NCI-H526 (cell line): ENCODE data around the gene LIN9.
A peak's percentile ranks its signal among the peaks of the same experiment; 100 is the strongest.
"Not testable (repeated sequence)": the region's sequence is repeated elsewhere in the genome, so short reads cannot be mapped to it uniquely, and the experiment has no call there.

ENCODE experiments used
- DNase-seq, 2 experiments: peaks; one replicate each; lab custom pipeline; 2025; lab: John Stamatoyannopoulos, UW

The LIN9 gene

DNA sequence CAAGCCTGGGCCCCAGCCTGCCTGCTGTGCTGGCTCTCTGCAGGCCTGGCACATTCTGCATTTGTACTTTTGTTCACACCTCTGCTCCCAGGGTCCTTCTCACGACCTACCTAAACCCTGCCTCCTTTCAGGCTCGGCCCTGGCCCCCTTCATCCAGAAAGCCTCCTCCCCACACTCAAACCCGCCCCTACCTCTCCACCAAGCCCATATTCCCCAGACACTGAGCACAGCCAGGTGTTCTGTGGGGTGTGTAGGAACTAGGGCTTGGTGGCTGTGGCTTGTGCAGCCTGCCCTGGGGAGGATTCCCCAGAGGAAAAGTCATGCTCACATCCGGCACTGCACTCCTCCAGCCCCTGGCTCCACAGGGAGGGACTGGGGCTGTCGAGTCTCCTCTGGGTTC is 93.7 kb downstream of the LIN9 start:
- DNase-seq = peak in 1 of 2 experiments; percentile 3

DNA sequence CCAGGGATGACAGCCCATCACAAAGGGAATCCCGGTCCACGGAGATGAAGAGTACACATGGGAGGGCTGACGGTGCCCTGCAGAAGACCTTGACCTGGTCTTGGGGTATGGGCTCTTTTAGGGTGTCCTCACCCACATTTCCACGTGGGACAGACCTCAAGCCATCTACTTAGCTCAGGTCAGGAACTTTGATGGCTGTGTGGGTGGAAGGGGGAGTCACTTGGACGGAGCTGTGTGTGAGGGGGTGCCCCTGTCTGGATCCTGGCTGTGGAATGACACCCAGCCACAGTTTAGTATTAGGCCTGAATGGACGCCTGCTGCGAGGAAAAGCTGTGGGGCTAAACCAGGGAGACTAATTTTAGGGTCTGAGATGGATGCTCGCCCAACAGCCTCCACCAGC is 96.4 kb downstream of the LIN9 start:
- DNase-seq = no peak

DNA sequence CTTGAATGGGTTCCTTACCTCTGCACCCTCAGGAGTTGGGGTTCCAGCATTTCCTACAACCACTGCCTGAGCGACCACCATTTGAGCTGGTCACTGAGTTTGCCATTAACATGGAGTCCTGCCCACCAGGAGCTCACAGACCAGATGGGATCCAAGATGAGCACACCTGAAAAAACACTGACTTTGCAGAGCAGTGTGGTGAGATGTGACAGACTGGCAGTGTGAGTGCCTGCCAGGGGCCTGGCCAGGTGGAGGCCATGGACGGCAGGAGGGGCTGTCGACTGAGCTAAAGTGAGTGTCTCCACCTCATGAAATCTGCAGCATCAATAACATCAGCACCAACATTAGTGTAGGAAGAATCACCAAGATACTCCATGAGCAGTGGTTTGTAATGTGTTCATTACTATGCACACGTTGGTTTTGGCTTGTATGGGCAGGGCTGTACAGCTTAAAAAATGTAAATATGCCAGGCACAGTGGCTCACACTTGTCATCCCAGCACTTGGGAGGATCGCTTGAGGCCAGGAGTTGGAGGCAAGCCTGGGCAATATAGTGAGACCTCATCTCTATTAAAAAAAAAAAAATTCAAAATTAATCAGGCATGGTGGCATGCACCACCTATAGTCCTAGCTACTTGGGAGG is 97.7 kb downstream of the LIN9 start:
- DNase-seq = no peak

DNA sequence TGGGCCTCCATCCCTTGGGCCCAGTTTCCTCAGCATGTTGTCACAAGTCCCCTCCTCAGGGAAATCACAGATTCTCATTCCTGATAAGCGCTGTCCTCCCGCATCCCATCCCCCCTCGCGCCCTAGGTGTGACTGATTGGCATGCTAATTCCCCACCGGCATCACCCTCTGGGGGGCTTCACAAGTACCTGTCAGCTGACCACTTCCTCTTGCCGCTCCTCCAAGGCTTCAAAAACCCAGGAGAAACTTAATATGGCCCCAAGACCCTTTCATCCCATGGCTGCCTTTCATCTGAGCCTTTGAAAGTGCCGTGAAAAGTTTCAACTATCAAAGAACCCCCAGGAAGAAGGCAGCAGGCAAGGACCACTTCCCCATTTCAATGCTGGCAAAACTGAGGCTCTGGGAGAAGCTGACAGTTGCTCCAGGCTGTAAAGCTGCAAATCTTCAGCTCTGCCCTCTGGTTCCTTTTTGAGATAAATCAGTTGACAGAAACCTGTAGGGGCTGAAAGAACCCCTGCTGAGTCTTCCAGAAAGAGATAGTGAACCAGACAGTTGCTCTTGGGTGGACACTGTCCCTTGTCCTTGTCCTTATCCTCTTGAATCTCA is 98.3 kb downstream of the LIN9 start:
- DNase-seq = no peak

DNA sequence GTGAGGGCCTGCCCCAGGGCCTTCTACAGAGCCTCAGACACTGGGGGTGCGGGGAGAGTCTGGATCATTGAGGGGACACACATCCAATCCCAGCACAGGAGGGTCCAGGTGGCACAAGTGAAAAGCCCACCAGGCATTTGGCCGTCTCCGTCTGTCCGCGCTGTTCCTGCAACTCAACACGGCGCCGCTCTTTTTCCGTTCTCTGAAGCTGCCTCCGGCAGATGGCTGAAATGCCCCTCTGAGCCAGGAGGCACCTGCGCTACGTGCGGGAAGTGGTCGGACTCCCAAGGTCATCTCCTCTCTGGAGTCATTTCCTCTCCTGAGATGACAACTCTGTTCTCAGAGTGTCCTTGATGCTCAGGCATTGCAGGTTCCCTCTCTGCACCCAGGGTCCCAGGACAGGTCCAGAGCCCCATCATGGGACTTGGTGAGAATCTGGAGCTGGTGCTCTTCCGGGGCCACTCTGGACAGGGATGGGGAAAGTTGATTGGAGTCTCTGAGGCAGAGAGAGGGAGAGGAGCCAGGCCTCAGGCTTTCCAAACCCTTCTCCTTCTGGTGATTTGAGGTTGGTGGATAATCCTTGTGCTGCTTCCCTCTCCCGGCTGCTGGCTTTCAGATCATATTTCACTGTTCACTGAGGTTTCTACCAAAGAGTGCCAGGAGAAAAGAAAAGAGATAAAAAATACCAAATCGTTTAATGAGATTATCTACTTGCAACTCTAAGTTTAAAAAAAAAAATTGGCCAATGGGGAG is 99.5 kb downstream of the LIN9 start:
- DNase-seq = no peak

DNA sequence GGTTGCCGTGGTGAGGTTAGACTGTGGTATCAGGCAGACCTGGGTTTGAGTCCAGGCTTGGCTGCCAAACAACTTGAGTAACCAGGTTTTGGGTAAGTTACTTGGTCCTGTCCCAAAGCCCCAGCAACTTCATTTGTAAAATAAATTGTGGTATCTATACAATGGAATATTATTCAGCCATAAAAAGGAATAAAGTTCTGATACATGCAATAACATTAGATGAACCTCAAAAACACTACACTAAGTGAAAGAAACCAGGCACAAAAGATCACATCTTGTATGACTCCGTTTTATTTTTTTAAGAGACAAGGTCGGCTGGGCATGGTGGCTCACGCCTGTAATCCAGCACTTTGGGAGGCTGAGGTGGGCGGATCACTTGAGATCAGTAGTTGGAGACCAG is 101.9 kb downstream of the LIN9 start:
- no peak for DNase-seq

DNA sequence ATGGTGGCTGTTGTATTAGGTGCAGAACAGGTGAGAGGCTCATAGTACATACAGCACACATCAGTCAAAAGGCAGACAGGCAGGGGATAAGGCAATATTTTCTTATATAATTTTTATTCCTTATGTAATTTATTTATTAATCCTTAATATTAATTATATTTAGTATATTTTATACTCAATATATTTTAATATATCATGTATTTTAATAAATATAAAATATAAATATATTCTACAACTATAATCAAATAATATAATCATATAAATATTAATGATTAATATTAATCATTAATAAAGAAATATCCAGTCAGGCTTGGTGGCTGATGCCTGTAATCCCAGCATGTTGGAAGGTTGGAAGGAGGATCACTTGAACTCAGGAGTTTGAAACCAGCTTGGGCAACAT is 104.8 kb downstream of the LIN9 start:
- no peak for DNase-seq

DNA sequence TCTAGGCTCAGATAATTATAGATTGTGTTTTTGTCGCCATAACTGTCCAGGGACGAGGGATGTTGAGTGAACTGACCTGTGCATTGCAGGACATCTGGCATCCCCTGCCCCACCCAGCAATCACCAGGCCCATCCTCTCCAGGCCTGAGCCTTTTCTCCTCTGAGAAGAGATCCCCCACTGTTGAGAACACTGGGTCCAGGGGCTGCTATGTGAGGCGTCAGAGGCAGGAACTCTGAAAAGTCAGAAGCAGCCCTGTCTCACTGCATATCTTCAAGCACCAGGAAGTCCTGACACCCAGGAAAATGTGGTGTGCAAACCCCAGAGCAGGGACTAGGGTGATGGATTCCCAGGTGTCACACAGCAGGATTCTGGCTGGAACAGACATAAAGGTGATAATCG is 105.3 kb downstream of the LIN9 start:
- no peak for DNase-seq

DNA sequence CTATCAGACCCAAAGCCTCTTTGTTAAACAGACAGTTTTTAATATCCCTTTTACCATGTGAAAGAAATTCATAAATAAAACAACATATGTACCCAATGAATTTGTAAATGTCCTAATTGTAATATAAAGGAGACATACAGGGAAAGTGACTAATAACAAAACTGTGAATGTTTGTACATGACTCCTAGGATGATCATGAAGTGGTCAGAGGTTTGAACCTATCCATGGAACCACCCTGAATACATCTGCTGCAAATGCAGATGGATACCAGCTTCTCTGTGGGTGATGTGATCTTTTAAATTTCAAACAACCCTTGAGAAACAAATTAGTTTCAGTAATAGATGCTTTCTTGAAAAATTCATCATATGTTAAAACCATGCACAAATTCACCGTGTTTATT is 105.7 kb downstream of the LIN9 start:
- no peak for DNase-seq

DNA sequence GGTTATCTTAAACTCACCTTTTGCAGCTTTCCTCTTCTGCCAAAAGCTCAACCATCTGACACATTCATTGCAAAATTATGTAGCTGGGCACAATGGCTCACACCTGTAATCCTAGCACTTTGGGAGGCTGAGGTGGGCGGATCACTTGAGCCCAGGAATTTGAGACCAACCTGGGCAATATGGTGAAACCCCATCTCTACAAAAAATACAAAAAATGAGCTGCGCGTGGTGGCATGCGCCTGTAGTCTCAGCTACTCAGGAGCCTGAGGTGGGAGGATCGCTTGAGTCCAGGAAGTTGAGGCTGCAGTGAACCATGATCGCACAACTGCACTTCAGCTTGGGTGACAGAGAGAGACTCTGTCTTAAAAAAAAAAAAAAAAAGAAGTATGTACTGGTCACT is 106.3 kb downstream of the LIN9 start:
- DNase-seq = not testable (repeated sequence)

DNA sequence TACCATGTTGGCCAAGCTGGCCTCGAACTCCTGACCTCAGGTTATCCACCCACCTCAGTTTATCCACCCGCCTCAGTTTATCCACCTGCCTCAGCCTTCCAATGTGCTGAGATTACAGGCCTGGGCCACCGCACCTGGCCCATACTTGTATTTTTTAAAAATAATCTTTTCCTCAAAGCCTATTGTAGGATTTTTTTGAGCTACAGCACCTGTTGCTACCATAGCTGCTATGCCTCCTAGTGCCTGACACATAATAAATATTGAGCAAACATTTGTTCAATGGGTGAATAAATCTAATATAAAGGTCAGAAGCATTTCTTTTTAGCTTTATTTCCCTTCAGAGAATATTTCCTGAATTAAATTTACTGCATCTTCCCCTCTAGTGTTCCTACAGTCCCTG is 106.7 kb downstream of the LIN9 start:
- no peak for DNase-seq

DNA sequence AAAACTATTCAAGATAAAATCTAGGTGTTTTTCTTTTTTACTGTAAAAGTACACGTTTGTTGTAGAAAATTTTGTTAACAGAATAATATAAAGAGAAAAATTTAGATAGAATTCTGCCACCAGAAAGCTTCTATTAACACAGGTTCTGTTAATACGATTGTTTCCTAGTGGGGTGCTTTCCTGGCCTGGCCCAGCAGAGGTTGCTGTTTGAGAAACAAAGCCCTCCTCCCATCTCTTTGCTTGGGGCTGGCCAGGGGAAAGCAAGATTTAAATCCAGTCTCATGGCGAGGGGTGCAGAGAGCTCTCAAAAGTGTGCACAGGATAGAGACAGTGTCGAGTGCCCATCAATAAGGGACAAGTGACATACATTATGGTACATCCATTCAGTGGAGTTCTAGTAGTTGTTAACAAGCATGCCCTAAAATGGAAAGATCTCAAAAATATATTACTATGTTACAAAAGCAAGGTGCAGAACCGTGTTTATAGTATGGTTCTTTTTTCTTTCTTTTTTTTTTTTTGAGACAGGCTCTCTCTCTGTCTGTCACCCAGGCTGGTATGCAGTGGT is 107.9 kb downstream of the LIN9 start:
- peak in 1 of 2 experiments; percentile 8 for DNase-seq

DNA sequence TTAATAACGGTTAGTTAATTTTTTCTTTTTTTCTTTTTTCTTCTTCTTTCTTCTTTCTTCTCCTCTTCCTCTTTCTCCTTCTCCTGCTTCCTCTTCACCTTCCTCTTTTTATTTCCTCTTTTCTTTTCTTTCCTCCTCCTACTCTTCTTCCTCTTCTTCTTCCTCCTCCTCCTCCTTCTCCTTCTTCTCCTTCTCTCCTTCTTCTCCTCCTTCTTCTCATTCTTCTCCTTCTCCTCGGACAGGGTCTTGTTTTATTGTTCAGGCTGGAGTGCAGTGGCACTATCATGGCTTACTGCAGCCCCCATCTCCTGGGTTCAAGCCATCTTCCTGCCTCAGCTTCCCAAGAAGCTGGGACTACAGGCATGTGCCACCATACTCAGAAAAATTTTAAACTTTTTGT is 109.0 kb downstream of the LIN9 start:
- DNase-seq = no peak

DNA sequence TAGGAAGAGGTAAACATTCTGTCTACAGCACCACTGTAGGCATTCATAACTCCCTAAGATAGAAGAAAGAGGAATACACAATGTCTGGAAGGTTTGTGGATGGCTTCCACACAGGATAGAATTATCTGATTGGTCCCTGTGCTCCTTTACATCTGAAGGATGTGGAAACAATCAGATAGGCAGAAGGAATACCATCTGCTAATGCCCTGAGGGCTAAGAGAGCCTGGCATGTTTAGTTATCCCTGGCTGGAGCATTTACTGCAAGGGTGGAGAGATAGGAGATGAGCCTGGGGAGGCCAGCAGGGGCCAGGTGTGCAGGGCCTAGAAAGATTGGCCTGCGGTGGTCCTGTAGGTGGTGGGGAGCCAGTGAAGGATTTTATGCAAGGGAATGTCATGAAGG is 113.8 kb downstream of the LIN9 start:
- no peak for DNase-seq

DNA sequence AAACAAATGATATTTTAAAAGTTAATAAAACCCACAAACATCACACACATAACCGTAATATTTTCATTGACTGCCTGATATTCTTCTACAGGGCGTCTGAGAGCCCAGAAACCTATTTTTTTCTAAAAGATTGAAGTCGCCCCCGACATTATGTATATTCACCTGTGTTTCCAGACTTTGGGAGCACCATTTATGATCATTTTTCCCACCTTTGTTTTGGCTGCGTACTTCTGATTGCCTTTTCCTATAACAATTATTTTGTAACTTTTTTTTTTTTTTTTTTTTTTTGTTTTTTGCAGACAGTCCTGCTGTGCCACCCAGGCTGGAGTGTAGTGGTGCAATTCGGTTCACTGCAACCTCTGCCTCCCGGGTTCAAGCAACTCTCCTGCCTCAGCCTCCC is 121.6 kb downstream of the LIN9 start:
- DNase-seq = no peak

DNA sequence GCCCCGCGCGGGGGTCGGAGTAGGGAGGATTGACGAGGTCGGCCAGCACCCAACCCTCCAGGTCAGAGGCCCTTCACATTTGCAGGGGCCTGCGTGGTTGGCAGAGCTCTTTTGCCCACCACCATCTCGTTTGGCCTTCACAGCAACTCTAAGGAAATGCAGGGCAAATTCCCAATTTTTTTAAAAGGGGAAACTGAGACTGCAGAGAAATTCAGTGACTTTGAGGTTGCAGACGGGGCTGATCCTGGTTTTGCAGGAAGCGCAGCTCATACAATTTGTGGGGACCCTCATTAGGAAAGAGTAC is 122.0 kb downstream of the LIN9 start:
- no peak for DNase-seq

DNA sequence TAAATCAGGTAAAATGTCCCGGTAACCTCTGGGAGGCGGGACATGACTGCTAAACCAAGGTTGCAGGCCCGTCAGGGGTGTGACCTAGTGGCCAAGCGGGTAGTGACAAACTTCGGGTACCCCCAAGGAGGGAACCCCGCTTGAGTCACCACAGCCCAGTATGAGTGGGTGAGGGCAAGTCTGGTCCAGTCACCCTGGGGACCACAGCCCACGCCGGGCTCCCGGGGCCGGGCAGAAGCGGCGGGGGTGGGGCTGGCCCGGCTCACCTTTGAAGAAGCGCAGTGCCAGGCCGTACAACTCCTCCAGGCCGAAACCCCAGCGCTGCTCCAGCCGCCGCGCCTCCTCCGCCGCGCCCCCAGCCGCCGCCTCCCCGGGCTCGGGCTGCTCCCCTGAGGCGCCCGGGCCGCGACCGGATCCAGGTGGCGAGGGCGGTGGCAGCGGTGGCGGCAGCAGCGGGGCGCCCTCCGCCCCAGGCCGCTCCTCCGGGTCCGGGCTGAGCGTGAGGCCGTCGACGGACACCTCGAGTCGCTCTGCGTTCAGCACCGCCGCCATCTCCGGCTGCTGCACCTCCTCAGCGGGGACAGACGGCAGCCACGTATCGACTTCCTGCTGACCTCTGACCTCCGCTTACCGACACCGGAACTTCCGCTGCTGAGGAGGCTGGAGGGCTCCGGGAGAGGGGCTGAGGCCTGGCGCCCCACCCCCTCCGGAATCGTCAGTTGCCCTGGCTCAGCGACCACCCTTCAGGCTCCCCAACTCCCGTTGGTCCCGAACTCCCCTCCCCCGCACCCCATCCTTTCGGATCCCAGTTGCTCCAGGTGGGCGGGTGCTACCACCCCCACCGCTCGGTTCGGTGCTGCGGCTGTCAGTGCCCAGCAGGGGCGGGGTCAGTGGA is 122.6 kb downstream of the LIN9 start, which contains the start of gene ACBD3:
ACBD3 (minus strand) TSS at position 618 of the 895 bp plus-strand sequence; CDS start at position 552, 66 bp downstream.
- peak; percentile 64 to 85 for DNase-seq

DNA sequence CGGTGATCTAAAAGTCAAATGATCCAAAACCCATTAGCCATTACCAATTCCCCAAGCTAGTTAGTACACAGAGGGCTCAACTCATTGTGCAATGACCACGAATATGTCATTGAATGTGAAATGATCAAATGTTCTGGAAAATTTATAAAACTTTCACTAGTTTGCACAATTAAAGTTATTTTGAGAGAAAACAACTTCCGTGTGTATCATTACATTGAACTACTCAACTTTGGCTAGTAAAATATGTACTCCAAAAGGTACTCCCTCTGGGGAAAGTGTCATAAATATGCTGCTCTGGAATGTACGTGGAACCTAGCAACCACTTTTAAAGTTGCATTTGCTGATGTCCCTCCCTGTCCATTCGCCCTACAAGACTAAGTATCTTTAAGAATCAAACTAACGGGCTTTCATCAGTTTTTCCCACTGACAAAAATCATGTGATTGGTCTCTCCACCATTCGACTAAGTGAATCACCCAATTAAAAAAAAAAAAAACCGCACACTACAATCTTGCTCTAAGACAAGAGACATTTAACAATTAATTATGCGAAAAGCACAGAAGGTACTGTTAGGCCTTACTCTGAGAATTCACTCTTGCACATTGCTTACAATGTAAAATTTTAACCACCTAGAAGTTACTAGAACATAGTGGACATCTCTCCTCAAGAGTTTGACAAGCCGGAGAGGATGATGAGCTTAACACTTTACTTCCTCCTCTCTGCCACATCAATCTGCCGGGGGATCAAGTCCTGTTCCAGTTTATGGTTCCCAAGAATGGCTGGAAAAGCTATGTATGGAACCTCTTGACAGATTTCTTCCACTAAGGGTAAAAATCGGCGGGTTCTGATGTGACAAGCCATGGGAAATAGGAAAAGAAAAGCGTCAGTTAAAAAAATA is 123.6 kb downstream of the LIN9 start:
- DNase-seq = no peak

DNA sequence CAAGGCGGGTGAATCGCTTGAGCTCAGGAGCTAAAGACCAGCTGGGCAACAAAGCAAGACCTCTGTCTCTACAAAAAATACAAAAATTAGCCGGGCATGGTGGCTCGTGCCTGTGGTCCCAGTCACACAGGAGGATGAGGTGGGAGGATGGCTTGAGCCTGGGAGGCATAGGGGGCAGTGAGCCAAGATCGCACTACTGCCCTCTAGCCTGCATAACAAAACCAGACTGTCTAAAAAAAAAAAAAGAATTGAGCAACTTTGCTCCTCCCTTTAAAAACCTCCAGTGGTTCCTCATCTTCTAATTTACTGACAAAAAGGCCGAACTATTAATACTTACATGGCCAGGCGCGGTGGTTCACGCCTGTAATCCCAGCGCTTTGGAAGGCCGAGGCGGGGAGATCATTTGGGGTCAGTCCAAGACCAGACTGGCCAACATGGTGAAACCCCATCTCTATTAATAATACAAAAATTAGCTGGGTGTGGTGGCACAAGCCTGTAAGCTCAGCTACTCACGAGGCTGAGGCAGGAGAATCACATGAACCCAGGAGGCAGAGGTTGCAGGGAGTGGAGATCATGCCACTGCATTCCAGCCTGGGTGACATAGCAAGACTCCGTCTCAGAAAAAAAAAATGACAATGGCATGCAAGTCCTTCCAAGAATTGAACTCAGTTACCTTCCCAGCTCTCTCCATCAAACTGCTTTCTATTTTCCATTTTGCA is 126.8 kb downstream of the LIN9 start:
- no peak for DNase-seq
